Stimulated activated CD8-positive, alpha-beta memory T cell treated with anti-CD3 and anti-CD28 coated beads, Interleukin-7, amount 100 ng/mL, for 4 hours (primary cell): ENCODE data around the gene RICTOR.

Experiments used
- DNase-seq, 2 donors: peaks; one replicate each; pipeline ENCODE4 v3.0.0-alpha.2; 2020; ENCODE audit warnings: low read depth in 2 of 2

Gene RICTOR

DNA sequence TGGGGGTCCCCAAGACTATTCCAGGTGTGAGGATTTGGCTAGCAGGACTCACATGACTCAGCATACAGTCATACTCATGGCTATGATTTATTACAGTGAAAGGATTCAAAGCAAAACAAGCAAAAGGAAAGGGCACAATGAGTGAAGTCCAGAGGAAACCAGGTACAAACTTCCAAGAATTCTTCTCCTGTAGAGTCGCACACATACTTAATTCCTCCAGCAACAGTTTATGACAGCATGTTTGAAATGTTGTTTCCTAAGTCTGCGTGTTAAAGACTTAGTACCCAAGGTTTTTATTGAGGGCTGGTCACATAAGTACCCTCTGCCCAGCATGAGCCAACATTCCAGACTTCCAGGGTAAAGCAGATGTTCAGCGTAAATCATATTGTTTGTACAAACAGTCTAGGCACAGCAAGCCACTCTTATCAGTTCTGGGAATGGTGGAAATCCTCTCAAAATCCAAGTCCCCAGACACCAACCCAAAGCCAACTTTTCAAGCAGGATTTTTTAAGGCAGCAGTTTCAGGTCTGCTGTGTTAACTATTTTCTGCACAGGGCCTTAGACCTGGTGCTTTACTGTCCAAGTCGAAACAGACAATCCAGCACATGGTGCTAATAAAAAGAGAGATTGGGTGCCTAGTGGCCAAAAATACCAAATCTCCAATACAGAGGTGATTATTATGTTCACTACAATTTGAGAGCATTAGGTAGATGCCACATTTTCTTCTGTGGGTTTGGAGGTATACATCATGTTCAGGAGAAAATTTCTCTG, 18.6 kb upstream of the RICTOR start:
- no peak for DNase-seq

DNA sequence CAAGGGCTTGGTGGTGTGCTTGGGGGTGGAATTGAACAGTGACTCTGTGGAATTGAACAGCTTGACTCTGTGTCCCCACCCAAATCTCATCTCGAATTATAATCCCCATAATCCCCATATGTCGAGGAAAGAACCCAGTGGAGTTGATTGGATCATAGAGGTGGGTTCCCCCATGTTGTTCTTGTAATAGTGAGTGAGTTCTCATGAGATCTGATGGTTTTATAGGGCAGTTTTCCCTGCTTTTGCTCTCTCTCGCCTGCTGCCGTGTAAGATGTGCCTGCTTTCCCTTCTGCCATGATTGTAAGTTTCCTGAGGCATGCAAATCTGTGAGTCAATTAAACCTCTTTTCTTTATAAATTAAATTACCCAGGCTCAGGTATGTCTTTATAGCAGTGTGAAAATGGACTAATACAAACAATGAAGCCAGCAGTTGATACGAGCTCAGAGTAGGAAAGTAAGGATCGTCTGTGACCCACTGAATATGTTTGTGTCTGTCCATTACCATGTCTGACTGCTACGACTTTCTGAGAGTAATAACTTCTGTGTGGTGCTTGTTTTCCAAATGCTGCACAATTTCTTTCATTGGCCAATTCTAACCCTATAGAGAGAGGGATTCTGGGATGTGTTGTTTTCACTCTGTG, 17.9 kb upstream of the RICTOR start:
- DNase-seq = no peak

DNA sequence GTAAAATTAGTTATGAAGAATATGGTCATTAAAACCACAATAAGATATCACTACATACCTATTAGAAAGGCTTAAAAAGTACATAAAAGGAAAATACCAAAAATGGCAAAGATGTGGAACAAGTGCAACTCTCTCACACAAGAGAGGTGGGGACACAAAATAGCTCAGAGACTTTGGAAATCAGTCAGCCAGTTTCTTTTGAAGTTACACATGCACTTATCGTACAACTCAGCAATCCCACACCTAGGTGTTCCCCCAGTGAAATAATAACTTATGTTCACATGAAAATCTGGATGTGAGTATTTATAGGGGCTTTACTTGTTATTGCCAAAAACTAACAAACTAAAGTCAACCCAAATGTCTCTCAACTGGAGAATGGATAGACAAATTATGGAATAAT, 9.8 kb upstream of the RICTOR start:
- no peak for DNase-seq

DNA sequence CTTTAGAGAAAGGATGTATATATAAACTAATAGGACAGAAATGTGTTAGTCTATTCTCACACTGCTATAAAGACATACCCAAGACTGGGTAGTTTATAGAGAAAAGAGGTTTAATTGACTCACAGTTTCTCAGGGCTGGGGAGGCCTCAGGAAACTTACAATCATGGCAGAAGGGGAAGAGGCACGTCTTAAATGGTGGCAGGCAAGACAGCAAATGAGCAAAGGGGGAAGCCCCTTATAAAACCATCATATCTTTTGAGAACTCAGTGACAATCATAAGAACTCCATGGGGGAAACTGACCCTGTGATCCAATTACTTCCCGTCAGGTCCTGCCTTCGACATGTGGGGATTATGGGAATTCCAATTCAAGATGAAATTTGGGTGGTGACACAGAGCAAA, 8.8 kb upstream of the RICTOR start:
- DNase-seq = no peak

DNA sequence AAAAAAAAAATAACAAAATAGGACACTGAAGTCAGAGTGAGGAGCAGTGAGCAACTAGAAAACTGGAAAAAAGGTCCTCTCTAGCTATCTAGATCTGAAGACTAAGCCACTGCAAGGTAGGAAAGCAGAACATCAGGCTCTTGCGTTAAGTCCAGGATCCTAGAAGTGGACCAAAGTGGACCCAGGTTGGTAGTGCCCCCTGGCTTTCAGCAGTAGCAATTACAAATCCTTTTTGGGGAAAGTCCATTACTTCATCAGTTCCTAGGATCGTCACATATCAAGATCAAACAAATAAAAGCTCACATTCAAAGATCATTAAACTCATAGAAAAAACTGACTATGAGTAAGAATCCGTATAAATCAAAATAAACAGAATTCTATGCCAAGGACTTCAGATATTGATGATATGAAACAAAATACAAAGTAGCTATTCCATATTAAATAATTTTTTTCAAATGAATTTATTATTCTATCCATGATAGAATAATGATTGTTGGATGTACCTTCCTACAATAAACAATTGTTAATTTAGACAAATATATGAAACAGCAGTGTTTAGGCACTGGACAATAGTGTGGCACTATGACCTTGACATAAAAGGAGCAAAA, 6.5 kb upstream of the RICTOR start:
- no peak for DNase-seq

DNA sequence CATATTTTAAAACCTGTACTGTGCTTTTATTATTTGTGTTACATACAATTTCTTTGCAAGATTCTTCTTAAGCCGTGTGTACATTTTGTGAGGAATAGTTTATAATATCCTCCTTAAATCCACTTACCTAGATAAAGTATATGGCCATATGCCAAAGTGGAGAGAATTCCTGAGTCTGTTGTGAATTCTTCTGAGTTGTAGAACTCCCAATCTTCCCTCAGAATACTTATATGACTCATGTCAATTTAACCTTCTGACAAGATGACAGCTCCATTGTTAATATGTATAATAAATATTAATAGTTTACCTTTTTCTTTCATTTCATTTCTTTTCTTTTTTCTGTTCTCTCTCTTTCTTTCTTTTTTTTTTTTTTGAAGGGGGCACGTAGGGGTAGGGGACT, 6.0 kb upstream of the RICTOR start:
- DNase-seq = no peak

DNA sequence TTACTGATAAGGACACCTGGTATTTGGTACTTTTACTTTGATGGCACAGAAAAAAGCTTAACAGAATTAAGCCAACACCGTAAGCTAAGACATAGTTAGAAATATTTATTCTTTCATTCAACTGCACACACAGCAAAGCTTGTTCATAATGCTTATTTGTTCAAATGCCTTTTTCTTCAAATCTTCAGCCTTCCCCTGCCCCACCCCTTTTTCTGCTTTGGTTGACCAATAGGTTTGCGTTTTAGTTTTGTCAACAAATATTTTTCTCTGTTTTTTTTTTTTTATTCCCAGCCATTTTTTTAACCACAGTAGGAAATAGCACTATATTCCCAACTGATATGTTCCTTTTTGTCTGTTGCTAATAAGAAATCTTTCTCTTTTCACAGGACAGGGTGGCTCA, 4.9 kb upstream of the RICTOR start:
- no peak for DNase-seq

DNA sequence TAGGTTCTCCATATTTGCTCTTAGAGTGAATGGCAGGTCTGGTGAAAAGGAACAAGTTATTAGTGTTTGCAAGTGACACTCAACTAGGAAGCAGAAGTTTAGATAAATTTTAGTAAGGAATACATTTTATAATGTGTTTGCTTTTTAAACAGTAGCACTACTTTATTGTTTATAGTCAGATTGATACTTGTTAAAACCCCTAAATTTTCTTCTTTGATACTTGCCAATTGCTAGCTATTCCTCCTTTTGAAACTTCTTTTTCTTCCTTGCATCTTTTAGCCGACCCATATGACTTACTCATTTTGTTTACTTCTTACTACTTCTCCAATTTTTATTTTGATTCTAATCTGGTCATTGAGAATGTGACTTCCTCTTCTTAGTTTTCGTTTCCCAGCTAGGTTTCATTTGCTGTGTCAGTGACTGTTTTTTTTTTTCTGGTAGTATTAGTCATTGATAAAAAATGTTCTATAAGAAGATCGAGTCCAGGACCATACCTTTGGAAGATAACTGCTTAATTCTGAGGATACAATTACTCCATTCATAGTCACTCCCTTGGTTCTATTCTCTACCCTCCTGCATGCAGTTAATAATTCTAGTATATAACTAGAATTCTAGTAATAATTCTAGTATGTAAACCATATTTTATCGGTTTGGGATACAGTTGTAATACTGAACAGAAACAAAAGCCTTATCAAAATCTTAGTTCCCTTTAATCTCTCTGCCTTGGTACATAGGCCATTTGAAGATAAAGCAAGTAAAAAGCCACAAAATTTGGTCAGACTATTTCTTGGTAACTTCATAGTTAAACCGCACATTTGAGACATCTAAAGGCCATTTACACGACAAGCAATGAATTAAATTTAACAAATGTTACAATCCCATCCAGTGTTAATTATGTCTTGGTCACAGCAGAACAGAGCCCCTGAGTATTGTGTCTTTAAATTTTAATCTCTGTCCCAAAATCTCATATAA, 2.8 kb upstream of the RICTOR start:
- no peak for DNase-seq

DNA sequence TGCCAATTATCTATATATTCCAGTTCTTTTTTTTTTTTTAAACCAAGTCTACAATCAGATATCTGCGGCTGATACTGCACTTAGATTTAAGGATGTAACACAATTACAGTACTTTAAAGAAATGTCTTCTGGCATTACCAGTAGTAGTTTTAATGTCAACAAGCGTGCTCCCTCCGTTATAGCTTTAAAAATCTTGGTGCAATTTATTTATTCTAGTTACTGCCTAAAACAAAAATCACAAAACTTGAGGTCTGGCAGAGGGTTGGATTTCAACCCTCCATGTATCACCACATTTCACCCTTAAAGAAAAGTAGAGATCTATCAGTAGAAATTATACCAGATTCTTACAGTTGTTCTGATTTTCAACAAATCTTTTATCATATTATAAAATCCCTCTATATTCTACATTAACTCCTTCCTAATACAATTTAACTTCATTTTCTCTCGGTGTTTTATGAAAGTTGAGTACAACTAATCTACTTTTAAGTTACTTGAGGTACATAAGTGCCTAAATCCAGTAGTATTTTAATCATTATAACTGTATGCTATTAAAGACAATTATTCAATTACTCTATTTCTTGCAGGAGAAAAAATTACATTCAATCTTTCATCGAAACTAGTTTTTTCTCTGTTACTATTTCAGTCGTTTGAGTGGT, 2.0 kb upstream of the RICTOR start:
- no peak for DNase-seq

DNA sequence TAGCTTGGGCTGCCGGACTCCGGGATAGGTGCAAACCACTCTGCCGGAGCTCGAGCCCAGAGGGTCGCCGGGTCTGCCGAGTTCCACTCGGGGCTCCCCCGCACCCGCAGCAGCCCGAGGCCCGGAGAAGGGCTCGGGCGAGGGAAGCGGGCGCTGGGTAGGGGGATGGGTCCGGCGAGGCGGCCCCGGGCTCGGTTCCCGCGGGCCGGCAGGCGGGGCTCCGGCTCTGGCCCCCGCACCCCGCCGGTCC, 507 bp downstream of the RICTOR start:
- DNase-seq = no peak

DNA sequence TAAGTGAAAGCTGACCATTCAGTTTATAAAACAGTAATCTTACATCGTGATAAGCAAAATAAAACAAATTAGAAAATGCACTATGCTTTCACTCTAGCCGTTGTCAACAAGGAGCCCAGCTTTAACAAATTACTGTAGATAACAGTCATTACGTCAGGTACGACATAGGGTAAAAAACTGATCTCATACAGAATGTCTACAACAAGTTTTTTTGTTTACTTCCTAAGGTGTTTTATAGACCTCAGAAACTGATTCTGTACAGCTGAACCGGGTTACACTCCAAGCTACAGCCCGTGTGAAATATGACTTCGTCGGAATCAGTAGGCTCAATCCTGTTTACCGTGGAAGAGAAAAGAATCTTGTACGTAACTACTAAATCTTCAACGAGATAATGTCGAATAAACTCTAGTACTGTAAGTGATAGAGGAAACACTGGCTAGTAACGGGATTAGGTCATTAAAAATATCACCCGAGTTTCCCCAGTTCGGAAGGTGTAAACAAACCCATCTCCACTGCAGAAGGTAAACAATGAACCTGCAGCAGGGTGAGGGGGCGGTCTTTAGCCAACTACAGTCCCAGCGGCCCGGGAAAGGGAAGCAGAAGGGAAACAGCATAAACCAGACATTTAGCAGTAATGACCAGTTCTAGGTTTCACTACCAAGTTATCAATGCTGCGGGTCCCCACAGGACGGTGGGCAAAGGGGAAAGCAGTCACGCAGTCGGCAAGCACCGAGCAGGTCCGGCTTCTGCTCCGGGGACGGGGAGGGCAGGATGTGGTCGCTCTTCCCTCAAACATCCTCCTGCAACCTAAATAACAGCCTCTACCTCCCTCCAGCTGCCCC, 1.1 kb downstream of the RICTOR start:
- peak; percentile 8 to 35 for DNase-seq

DNA sequence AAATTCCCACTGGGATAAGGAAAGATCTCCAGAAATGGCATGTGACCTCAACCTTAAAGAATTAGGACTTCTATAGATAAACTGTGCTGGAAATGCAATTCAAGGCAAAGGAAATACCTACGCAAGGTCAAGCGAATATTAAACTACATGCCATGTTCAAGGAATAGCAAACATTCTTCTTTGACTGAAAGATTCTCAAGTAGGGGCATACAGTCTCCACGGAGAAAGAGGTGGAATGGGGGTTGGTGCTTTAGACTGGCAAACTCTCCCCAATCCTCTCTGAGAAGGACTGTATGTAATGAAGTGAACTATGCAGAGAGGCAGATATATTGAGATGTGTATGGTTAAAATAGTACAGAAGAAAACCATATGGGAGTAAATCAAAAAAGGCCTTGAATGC, 6.1 kb downstream of the RICTOR start:
- DNase-seq = no peak

DNA sequence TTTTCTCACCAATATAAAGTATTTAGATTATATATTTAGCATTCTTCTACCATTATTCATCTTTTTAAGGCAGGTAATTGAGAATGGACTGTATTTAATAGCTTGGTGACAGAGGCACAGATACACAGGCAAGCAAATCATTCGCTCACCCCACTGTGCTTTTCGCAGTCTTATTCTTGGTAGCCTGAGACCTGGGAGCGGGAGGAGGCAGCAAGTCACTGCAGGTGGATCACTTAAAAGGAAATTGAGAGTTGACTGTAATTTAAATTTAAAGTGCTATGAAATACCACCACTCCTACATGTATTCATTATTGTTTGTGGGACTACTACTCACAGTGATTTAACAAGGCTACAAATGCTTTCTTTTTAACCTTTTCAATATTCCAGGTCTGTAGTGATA, 9.7 kb downstream of the RICTOR start:
- DNase-seq = no peak

DNA sequence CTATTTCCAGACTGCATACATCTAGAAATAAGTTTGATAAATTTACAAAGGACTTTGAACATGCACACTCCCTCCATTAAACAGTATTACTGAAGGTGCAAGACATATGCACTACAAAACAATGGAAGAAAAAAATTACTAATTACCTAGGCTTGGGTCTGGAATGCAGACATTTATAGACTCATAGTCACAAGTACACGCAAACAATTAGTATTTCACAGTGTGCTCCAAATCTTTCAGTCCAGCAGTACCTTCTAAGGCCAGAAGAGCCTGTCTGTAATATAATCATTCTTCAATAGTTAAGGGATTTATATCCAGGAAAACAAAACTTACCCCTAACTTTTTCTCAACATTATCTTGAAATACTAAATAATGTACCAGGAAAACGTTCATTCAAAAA, 11.2 kb downstream of the RICTOR start:
- no peak for DNase-seq

DNA sequence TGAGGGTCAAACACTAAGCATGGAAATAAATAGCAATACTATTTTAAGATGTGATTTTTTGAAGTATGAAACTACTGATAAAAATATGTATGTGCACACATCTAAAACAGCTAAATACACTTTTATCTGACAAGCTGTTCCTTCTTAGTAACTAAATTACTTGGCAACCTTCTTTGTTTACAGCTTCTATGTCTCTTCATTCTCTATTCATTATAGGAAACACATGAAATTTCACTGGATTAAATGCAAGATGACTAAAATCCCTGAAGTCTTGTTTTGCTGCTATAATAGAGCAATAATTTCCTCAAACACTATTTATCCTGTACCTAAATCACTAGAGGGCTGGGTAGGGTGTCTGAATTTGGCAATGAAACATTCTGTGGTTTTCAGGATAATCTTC, 11.7 kb downstream of the RICTOR start:
- DNase-seq = no peak

DNA sequence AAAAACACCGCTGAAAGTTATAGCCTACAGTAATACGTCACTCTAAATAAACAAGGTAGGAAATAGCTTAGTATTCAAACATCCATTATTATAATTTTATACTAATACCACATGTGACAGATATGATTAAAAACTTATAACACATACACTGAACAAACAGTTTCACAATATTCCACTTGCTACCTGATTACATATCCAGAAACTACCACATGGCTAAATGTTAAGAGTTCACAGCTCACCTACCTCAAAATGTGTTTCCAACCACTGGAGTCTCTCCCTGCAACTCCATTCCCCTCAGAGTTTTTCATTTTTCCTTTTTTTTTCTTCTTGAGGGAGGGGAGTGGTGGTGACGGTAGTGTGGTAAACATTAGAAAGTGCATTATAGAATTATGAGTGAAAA, 12.1 kb downstream of the RICTOR start:
- DNase-seq = no peak

DNA sequence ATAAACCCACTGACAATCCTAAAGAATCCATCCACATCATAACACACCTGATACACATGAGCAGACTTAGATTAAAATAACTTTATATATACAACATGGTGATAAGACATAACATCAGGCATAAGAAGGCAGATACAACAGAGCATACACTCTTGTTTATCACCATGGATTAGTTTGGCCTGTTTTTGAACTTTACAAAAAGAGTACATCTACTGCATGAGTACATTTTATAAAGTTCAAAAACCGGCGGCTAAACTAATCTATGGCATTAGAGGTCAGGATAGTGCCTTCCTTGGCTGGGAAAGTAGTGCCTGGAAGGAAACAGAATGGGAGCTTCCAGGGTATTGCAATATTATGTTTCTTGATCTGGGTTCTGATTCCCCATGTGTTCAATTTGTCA, 15.1 kb downstream of the RICTOR start:
- no peak for DNase-seq

DNA sequence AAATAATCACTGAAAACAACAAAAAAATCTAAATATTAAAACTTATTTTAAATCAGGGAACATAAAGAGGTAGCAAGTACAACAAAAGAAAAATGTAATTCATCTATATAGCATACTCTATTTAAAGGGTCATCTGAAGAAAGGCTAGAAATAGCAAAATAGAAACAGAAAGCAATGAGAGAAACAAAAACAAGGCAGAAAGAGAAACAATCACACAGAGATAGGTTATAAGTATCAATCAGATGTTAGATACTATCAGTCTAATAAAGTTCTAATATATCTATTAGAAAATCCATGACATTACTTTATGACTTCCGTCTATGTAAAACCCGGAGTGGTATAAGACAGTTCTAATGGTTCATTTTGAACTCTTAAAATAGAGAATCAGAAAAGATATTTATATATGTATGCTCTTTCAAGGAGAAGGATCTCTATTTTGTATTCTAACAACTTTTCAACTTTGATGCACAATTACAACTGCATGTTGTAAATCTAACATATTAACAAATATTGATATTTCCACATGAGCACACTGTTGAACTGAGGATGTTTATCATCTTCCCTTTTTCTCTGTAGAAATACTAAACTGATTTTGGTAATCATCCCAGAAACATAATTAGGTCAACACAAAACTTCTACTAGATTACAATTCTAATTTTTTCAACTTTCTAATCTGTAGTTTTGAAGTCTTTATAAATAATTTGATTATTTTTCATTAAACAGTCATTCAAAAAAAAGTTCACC, 15.8 kb downstream of the RICTOR start:
- no peak for DNase-seq

DNA sequence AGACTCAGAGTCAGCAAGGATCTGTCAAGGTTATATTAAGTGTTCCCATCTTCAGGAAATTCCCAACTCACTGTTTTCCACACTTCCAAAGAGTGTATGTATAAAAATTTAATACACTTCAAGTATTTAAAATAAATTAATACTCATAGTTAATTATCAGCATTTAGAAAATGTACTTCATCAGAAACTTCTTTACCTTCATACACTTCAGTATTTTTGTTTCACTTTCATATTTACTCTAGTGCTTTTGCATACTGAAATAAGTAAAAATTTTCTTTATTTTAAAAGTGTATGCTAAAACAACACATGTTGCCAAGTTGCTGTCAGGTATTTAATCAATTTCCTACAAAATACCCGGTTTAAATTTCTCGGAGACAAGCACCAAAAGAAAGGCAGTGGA, 16.5 kb downstream of the RICTOR start:
- DNase-seq = no peak

DNA sequence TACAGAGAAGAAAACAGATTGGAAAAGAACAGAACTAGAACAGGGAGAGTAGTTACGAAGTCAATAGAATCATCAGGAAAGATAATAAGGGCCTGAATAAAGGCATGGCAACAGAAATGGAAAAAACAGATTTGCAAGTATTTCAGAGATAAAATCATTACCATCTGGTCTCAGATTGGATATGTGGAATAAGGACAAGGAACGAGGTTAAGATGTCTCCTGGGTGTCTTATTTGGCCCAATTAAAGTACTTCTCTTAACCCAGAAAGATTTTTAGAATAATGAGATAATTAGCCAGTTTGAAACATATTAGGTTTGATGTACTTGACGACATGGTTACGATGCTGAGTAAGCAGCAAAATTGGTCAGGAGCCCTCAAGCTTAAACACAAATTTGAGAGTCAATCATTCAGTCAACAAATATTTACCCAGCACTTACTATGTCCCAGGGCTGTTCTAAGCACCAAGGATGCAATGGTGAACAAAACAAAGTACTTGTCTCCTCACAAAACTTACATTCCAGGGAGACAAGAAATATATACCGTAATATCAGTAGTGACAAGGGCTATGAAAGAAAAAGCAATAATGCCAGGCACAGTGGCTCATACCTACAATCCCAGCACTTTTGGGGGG, 18.3 kb downstream of the RICTOR start:
- DNase-seq = no peak
